CD8-positive, alpha-beta memory T cell (primary cell): ENCODE data around the gene LHPP. TPM values are rescaled to one million over a fixed set of nuclear protein-coding genes. Genes with fewer than 3 reads are reported as not detected.
A peak's percentile ranks its signal among the peaks of the same experiment; 100 is the strongest.
"Not testable (repeated sequence)": the region's sequence is repeated elsewhere in the genome, so short reads cannot be mapped to it uniquely, and the experiment has no call there.

Experiments
- CTCF ChIA-PET: fragments of 350-600 bp; sonication (Branson Sonifier 250); formaldehyde crosslinking; loops from one replicate; lab custom pipeline; 2021; ENCODE audit warnings: antibody characterized with exemption; lab: Charles Lee
- POLR2A ChIA-PET: fragments of 350-600 bp; sonication (Branson Sonifier 250); formaldehyde crosslinking; loops from one replicate; lab custom pipeline; 2021; ENCODE audit warnings: antibody characterized with exemption; lab: Charles Lee
- DNase-seq, 5 donors: peaks; one replicate each; pipeline versions ENCODE4 v3.0.0 to v3.0.0-alpha.2; 2020 to 2022; ENCODE audit warnings: mixed read lengths in 1 of 5
- H3K27ac ChIP-seq: one replicate; pipeline ENCODE4 v1.7.0; 2013; ENCODE audit warnings: low read depth, mild to moderate bottlenecking, low read length, moderate library complexity
- H3K27me3 ChIP-seq: 2 replicates; pipeline ENCODE4 v1.7.0; 2013; ENCODE audit warnings: low read length, mild to moderate bottlenecking; ENCODE audit not compliant: insufficient read depth, poor library complexity, severe bottlenecking
- H3K36me3 ChIP-seq: 2 replicates; pipeline ENCODE4 v1.7.0; 2013; ENCODE audit warnings: mild to moderate bottlenecking, low read length, moderate library complexity; ENCODE audit not compliant: insufficient read depth
- H3K4me1 ChIP-seq: 2 replicates; pipeline ENCODE4 v1.7.0; 2013; ENCODE audit warnings: mild to moderate bottlenecking, low read length, moderate library complexity; ENCODE audit not compliant: insufficient read depth
- H3K4me3 ChIP-seq: 2 replicates; pipeline ENCODE4 v1.7.0; 2013; ENCODE audit warnings: mild to moderate bottlenecking, low read length
- H3K9me3 ChIP-seq: 2 replicates; pipeline ENCODE4 v1.7.0; 2013; ENCODE audit warnings: mild to moderate bottlenecking, low read length
- H3K27ac Mint-ChIP-seq, 8 donors: one replicate each; pipeline ENCODE4 v1.8.0; 2020 to 2021; ENCODE audit warnings: mixed read lengths in 8 of 8, mild to moderate bottlenecking in 6 of 8, inconsistent platforms in 3 of 8, moderate library complexity in 3 of 8
- H3K27me3 Mint-ChIP-seq, 2 donors: one replicate each; pipeline ENCODE4 v1.8.0; 2020 to 2021; ENCODE audit warnings: mixed read lengths in 2 of 2, mild to moderate bottlenecking in 1 of 2, moderate library complexity in 1 of 2
- H3K36me3 Mint-ChIP-seq, 3 donors: one replicate each; pipeline ENCODE4 v1.8.0; 2020 to 2021; ENCODE audit warnings: mixed read lengths in 3 of 3, inconsistent platforms in 1 of 3, mild to moderate bottlenecking in 1 of 3
- H3K4me1 Mint-ChIP-seq, 3 donors: one replicate each; pipeline ENCODE4 v1.8.0; 2020 to 2021; ENCODE audit warnings: mixed read lengths in 3 of 3, inconsistent platforms in 1 of 3, mild to moderate bottlenecking in 1 of 3
- H3K4me3 Mint-ChIP-seq, 7 donors: one replicate each; pipeline ENCODE4 v1.8.0; 2020 to 2021; ENCODE audit warnings: mixed read lengths in 7 of 7, mild to moderate bottlenecking in 6 of 7, moderate library complexity in 4 of 7, inconsistent platforms in 2 of 7
- H3K9me3 Mint-ChIP-seq, 5 donors: one replicate each; pipeline ENCODE4 v1.8.0; 2020 to 2022; ENCODE audit warnings: mixed read lengths in 5 of 5, mild to moderate bottlenecking in 3 of 5, moderate library complexity in 2 of 5, inconsistent platforms in 1 of 5
- polyA plus RNA-seq: library from polyadenylated mRNA; unstranded; fragments of 300-500 nt; fragmentation: Illumina TruSeq; gene quantifications from one replicate; pipeline ENCODE4 v1.2.3, GENCODE V29; 2021
- total RNA-seq, 2 experiments: library from RNA; stranded (reverse); gene quantifications; one replicate each; pipeline ENCODE4 v1.2.3, GENCODE V29; 2021

LHPP gene
- total and polyA plus RNA-seq, 3 experiments from 2014 or later = 5.2 to 19.1 (median 6.3) TPM

GRCh38 chr10:124433461-124433860 lies 28.2 kb upstream of the LHPP start:
- Histone ChIP-seq H3K4me3 (no peak overlapping the region), H3K27ac (no peak overlapping the region), H3K9me3 (no peaks in the 10 kb centered on the region), H3K36me3 (no peaks in the 10 kb centered on the region), H3K27me3 (no peaks in the 10 kb centered on the region), H3K4me1 (no peaks in the 10 kb centered on the region)
- Mint-ChIP-seq H3K27ac (no peak overlapping the region), H3K4me3 (no peak overlapping the region), H3K9me3 (no peaks in the 10 kb centered on the region), H3K4me1 (peaks cover 0 to 5% (median 4%) of the 10 kb centered on the region in 3 donors), H3K36me3 (no peaks in the 10 kb centered on the region), H3K27me3 (peaks cover 5 to 18% of the 10 kb centered on the region in 2 donors)
- POLR2A ChIA-PET = no interaction called here
- no peak for DNase-seq
- CTCF ChIA-PET = no interaction called here

- H3K4me1 Mint-ChIP-seq, H3K9me3 Mint-ChIP-seq, H3K9me3 ChIP-seq, DNase-seq, H3K36me3 Mint-ChIP-seq, H3K4me3 ChIP-seq, H3K27me3 ChIP-seq, H3K4me3 Mint-ChIP-seq, CTCF ChIA-PET, POLR2A ChIA-PET, H3K27ac ChIP-seq, H3K36me3 ChIP-seq, H3K4me1 ChIP-seq, H3K27ac Mint-ChIP-seq: not testable (repeated sequence)
- H3K27me3 Mint-ChIP-seq = peaks cover 5 to 13% of the 10 kb centered on the region in 2 donors
Measured at GRCh38 chr10:124435683-124436082, 25.9 kb upstream of the LHPP start.

GRCh38 chr10:124436191-124436638 lies 25.4 kb upstream of the LHPP start:
- H3K4me3 ChIP-seq = no peak overlapping the region
- H3K27ac Mint-ChIP-seq = no peak overlapping the region
- POLR2A ChIA-PET = no interaction called here
- no peak for DNase-seq
- H3K4me1 ChIP-seq = no peaks in the 10 kb centered on the region
- H3K27me3 Mint-ChIP-seq = peaks cover 2 to 13% of the 10 kb centered on the region in 2 donors
- CTCF ChIA-PET = no interaction called here
- no peak overlapping the region for H3K4me3 Mint-ChIP-seq
- no peaks in the 10 kb centered on the region for H3K27me3 ChIP-seq
- no peaks in the 10 kb centered on the region for H3K36me3 ChIP-seq
- no peaks in the 10 kb centered on the region for H3K9me3 Mint-ChIP-seq
- H3K36me3 Mint-ChIP-seq = no peaks in the 10 kb centered on the region
- no peak overlapping the region for H3K27ac ChIP-seq
- peaks cover 0 to 5% (median 4%) of the 10 kb centered on the region in 3 donors for H3K4me1 Mint-ChIP-seq
- no peaks in the 10 kb centered on the region for H3K9me3 ChIP-seq

GRCh38 chr10:124441694-124442093 lies 19.9 kb upstream of the LHPP start:
- H3K27ac Mint-ChIP-seq, H3K4me1 Mint-ChIP-seq, H3K27ac ChIP-seq, H3K27me3 ChIP-seq, H3K9me3 ChIP-seq, H3K36me3 Mint-ChIP-seq, H3K4me3 ChIP-seq, H3K4me1 ChIP-seq, H3K9me3 Mint-ChIP-seq, H3K36me3 ChIP-seq, CTCF ChIA-PET, DNase-seq, H3K4me3 Mint-ChIP-seq, POLR2A ChIA-PET: not testable (repeated sequence)
- peaks cover 19 to 47% of the 10 kb centered on the region in 2 donors for H3K27me3 Mint-ChIP-seq

GRCh38 chr10:124446830-124447750 lies 14.5 kb upstream of the LHPP start:
- peaks cover 16 to 30% (median 22%) of the 10 kb centered on the region in 3 donors for H3K4me1 Mint-ChIP-seq
- CTCF ChIA-PET = no interaction called here
- peaks cover 48 to 72% of the 10 kb centered on the region in 2 donors for H3K27me3 Mint-ChIP-seq

GRCh38 chr10:124447751-124448466 lies 13.7 kb upstream of the LHPP start:
- peak overlapping the region in 5 of 7 donors; percentile 23 to 69 (median 47) for H3K4me3 Mint-ChIP-seq
- ChIA-PET POLR2A (no interaction called here), CTCF (no interaction called here)
- H3K4me1 Mint-ChIP-seq = peaks cover 16 to 30% (median 22%) of the 10 kb centered on the region in 3 donors
- H3K27me3 Mint-ChIP-seq = peaks cover 52 to 71% of the 10 kb centered on the region in 2 donors
- no peak for DNase-seq
- peak overlapping the region in 1 of 8 donors; percentile 59 for H3K27ac Mint-ChIP-seq
- Histone ChIP-seq H3K4me3 (no peak overlapping the region), H3K4me1 (peaks cover 6% of the 10 kb centered on the region), H3K9me3 (no peaks in the 10 kb centered on the region), H3K27ac (no peak overlapping the region), H3K36me3 (no peaks in the 10 kb centered on the region), H3K27me3 (peaks cover 15% of the 10 kb centered on the region)
- H3K36me3 Mint-ChIP-seq = no peaks in the 10 kb centered on the region
- H3K9me3 Mint-ChIP-seq = no peaks in the 10 kb centered on the region

More at GRCh38 chr10:124446830-124447750, 14.5 kb upstream of the LHPP start:
- no peaks in the 10 kb centered on the region for H3K36me3 ChIP-seq
- H3K27me3 ChIP-seq = peaks cover 15% of the 10 kb centered on the region
- H3K4me3 ChIP-seq = no peak overlapping the region
- Mint-ChIP-seq H3K4me3 (peak overlapping the region in 2 of 7 donors; percentile 38 to 69), H3K36me3 (no peaks in the 10 kb centered on the region), H3K27ac (no peak overlapping the region), H3K9me3 (no peaks in the 10 kb centered on the region)
- H3K9me3 ChIP-seq = no peaks in the 10 kb centered on the region
- H3K4me1 ChIP-seq = peaks cover 6% of the 10 kb centered on the region
- no peak overlapping the region for H3K27ac ChIP-seq
- POLR2A ChIA-PET = no interaction called here
- DNase-seq = no peak

- no peak overlapping the region for H3K27ac ChIP-seq
- H3K4me3 ChIP-seq = no peak overlapping the region
- CTCF ChIA-PET = no interaction called here
- no peaks in the 10 kb centered on the region for H3K9me3 Mint-ChIP-seq
- H3K36me3 Mint-ChIP-seq = no peaks in the 10 kb centered on the region
- peaks cover 15% of the 10 kb centered on the region for H3K27me3 ChIP-seq
- peaks cover 6% of the 10 kb centered on the region for H3K4me1 ChIP-seq
- H3K4me1 Mint-ChIP-seq = peaks cover 16 to 30% (median 22%) of the 10 kb centered on the region in 3 donors
- no peaks in the 10 kb centered on the region for H3K9me3 ChIP-seq
- peak overlapping the region in 1 of 7 donors; percentile 8 for H3K4me3 Mint-ChIP-seq
- POLR2A ChIA-PET = no interaction called here
- peak overlapping the region in 1 of 8 donors; percentile 17 for H3K27ac Mint-ChIP-seq
- H3K36me3 ChIP-seq = no peaks in the 10 kb centered on the region
- DNase-seq = no peak
- peaks cover 56 to 72% of the 10 kb centered on the region in 2 donors for H3K27me3 Mint-ChIP-seq
Measured at GRCh38 chr10:124448696-124449169, 12.9 kb upstream of the LHPP start.
